ENCODE data around the gene MAN1C1. TPM values are rescaled to one million over a fixed set of nuclear protein-coding genes. Genes with fewer than 3 reads are reported as not detected.

MAN1C1 gene
- total RNA-seq, 1 donor from 2014 or later = 6.3 TPM

- Histone ChIP-seq H3K36me3 (ENCODE audit: control insufficient read depth in 3 of 3, insufficient read depth in 3 of 3, low read length in 3 of 3) (no peaks in the 10 kb centered on the region), H3K4me3 (ENCODE audit: low read length in 3 of 3) (no peak overlapping the region), H3K27me3 (ENCODE audit: control insufficient read depth in 3 of 3, insufficient read depth in 3 of 3, low read length in 3 of 3) (no peaks in the 10 kb centered on the region), H3K27ac (ENCODE audit: low read depth, low read length) (peak overlapping the region; percentile 98), H3K4me1 (ENCODE audit: control insufficient read depth in 3 of 3, insufficient read depth in 3 of 3, low read length in 3 of 3) (peaks cover 33 to 42% (median 34%) of the 10 kb centered on the region in 3 donors), H3K9ac (ENCODE audit: low read depth in 1 of 3, low read length in 3 of 3) (peak overlapping the region in 1 of 3 donors; percentile 85), H3K9me3 (ENCODE audit: control insufficient read depth in 3 of 3, low read length in 3 of 3) (no peaks in the 10 kb centered on the region)
These were observed 125.7 kb downstream of the MAN1C1 start for GRCh38 chr1:25742316-25742715.

- peaks cover 33 to 39% (median 34%) of the 10 kb centered on the region in 3 donors for H3K4me1 ChIP-seq (ENCODE audit: control insufficient read depth in 3 of 3, insufficient read depth in 3 of 3, low read length in 3 of 3)
- H3K36me3 ChIP-seq (ENCODE audit: control insufficient read depth in 3 of 3, insufficient read depth in 3 of 3, low read length in 3 of 3) = no peaks in the 10 kb centered on the region
- no peaks in the 10 kb centered on the region for H3K27me3 ChIP-seq (ENCODE audit: control insufficient read depth in 3 of 3, insufficient read depth in 3 of 3, low read length in 3 of 3)
- peak overlapping the region; percentile 17 to 64 (median 49) for H3K4me3 ChIP-seq (ENCODE audit: low read length in 3 of 3)
- peak overlapping the region; percentile 60 to 85 (median 78) for H3K9ac ChIP-seq (ENCODE audit: low read depth in 1 of 3, low read length in 3 of 3)
- H3K9me3 ChIP-seq (ENCODE audit: control insufficient read depth in 3 of 3, low read length in 3 of 3) = no peaks in the 10 kb centered on the region
- H3K27ac ChIP-seq (ENCODE audit: low read depth, low read length) = peak overlapping the region; percentile 98
These were observed 126.9 kb downstream of the MAN1C1 start for GRCh38 chr1:25743164-25744139.

GRCh38 chr1:25744140-25744581 is 127.6 kb downstream of the MAN1C1 start:
- peak overlapping the region; percentile 98 for H3K27ac ChIP-seq (ENCODE audit: low read depth, low read length)
- peaks cover 33 to 39% (median 34%) of the 10 kb centered on the region in 3 donors for H3K4me1 ChIP-seq (ENCODE audit: control insufficient read depth in 3 of 3, insufficient read depth in 3 of 3, low read length in 3 of 3)
- no peaks in the 10 kb centered on the region for H3K9me3 ChIP-seq (ENCODE audit: control insufficient read depth in 3 of 3, low read length in 3 of 3)
- no peaks in the 10 kb centered on the region for H3K27me3 ChIP-seq (ENCODE audit: control insufficient read depth in 3 of 3, insufficient read depth in 3 of 3, low read length in 3 of 3)
- H3K36me3 ChIP-seq (ENCODE audit: control insufficient read depth in 3 of 3, insufficient read depth in 3 of 3, low read length in 3 of 3) = no peaks in the 10 kb centered on the region
- H3K9ac ChIP-seq (ENCODE audit: low read depth in 1 of 3, low read length in 3 of 3) = peak overlapping the region; percentile 60 to 85 (median 78)
- H3K4me3 ChIP-seq (ENCODE audit: low read length in 3 of 3) = peak overlapping the region; percentile 17 to 60 (median 49)

GRCh38 chr1:25744636-25745425 is 128.2 kb downstream of the MAN1C1 start:
- Histone ChIP-seq H3K27ac (ENCODE audit: low read depth, low read length) (peak overlapping the region; percentile 98), H3K27me3 (ENCODE audit: control insufficient read depth in 3 of 3, insufficient read depth in 3 of 3, low read length in 3 of 3) (no peaks in the 10 kb centered on the region), H3K9ac (ENCODE audit: low read depth in 1 of 3, low read length in 3 of 3) (peak overlapping the region in 2 of 3 donors; percentile 60 to 85), H3K4me1 (ENCODE audit: control insufficient read depth in 3 of 3, insufficient read depth in 3 of 3, low read length in 3 of 3) (peaks cover 33 to 39% (median 34%) of the 10 kb centered on the region in 3 donors), H3K9me3 (ENCODE audit: control insufficient read depth in 3 of 3, low read length in 3 of 3) (no peaks in the 10 kb centered on the region), H3K36me3 (ENCODE audit: control insufficient read depth in 3 of 3, insufficient read depth in 3 of 3, low read length in 3 of 3) (peaks cover 0 to 4% (median 0%) of the 10 kb centered on the region in 3 donors), H3K4me3 (ENCODE audit: low read length in 3 of 3) (no peak overlapping the region)

- Histone ChIP-seq H3K9me3 (ENCODE audit: control insufficient read depth in 3 of 3, low read length in 3 of 3) (no peaks in the 10 kb centered on the region), H3K9ac (ENCODE audit: low read depth in 1 of 3, low read length in 3 of 3) (no peak overlapping the region), H3K27ac (ENCODE audit: low read depth, low read length) (no peak overlapping the region), H3K27me3 (ENCODE audit: control insufficient read depth in 3 of 3, insufficient read depth in 3 of 3, low read length in 3 of 3) (no peaks in the 10 kb centered on the region), H3K36me3 (ENCODE audit: control insufficient read depth in 3 of 3, insufficient read depth in 3 of 3, low read length in 3 of 3) (peaks cover under 1 to 5% (median 2%) of the 10 kb centered on the region in 3 donors), H3K4me1 (ENCODE audit: control insufficient read depth in 3 of 3, insufficient read depth in 3 of 3, low read length in 3 of 3) (peaks cover 33 to 39% (median 34%) of the 10 kb centered on the region in 3 donors), H3K4me3 (ENCODE audit: low read length in 3 of 3) (no peak overlapping the region)
These were observed 129.9 kb downstream of the MAN1C1 start for GRCh38 chr1:25746299-25747045.

- no peaks in the 10 kb centered on the region for H3K27me3 ChIP-seq (ENCODE audit: control insufficient read depth in 3 of 3, insufficient read depth in 3 of 3, low read length in 3 of 3)
- H3K9ac ChIP-seq (ENCODE audit: low read depth in 1 of 3, low read length in 3 of 3) = no peak overlapping the region
- H3K4me1 ChIP-seq (ENCODE audit: control insufficient read depth in 3 of 3, insufficient read depth in 3 of 3, low read length in 3 of 3) = peaks cover 29 to 34% (median 32%) of the 10 kb centered on the region in 3 donors
- no peaks in the 10 kb centered on the region for H3K9me3 ChIP-seq (ENCODE audit: control insufficient read depth in 3 of 3, low read length in 3 of 3)
- H3K27ac ChIP-seq (ENCODE audit: low read depth, low read length) = no peak overlapping the region
- H3K36me3 ChIP-seq (ENCODE audit: control insufficient read depth in 3 of 3, insufficient read depth in 3 of 3, low read length in 3 of 3) = peaks cover 3 to 6% (median 5%) of the 10 kb centered on the region in 3 donors
- H3K4me3 ChIP-seq (ENCODE audit: low read length in 3 of 3) = no peak overlapping the region
These were observed 130.6 kb downstream of the MAN1C1 start for GRCh38 chr1:25747046-25747719.

GRCh38 chr1:25748531-25749205 is 132.1 kb downstream of the MAN1C1 start:
- Histone ChIP-seq H3K4me3 (ENCODE audit: low read length in 3 of 3) (no peak overlapping the region), H3K36me3 (ENCODE audit: control insufficient read depth in 3 of 3, insufficient read depth in 3 of 3, low read length in 3 of 3) (peaks cover 3 to 10% (median 8%) of the 10 kb centered on the region in 3 donors), H3K9me3 (ENCODE audit: control insufficient read depth in 3 of 3, low read length in 3 of 3) (no peaks in the 10 kb centered on the region), H3K9ac (ENCODE audit: low read depth in 1 of 3, low read length in 3 of 3) (no peak overlapping the region), H3K4me1 (ENCODE audit: control insufficient read depth in 3 of 3, insufficient read depth in 3 of 3, low read length in 3 of 3) (peaks cover 14 to 19% (median 17%) of the 10 kb centered on the region in 3 donors), H3K27me3 (ENCODE audit: control insufficient read depth in 3 of 3, insufficient read depth in 3 of 3, low read length in 3 of 3) (no peaks in the 10 kb centered on the region), H3K27ac (ENCODE audit: low read depth, low read length) (no peak overlapping the region)

GRCh38 chr1:25750923-25751605 is 134.5 kb downstream of the MAN1C1 start:
- H3K4me1 ChIP-seq (ENCODE audit: control insufficient read depth in 3 of 3, insufficient read depth in 3 of 3, low read length in 3 of 3) = peaks cover 0 to 16% (median 10%) of the 10 kb centered on the region in 3 donors
- no peak overlapping the region for H3K4me3 ChIP-seq (ENCODE audit: low read length in 3 of 3)
- H3K36me3 ChIP-seq (ENCODE audit: control insufficient read depth in 3 of 3, insufficient read depth in 3 of 3, low read length in 3 of 3) = peaks cover 3 to 24% (median 10%) of the 10 kb centered on the region in 3 donors
- H3K9ac ChIP-seq (ENCODE audit: low read depth in 1 of 3, low read length in 3 of 3) = no peak overlapping the region
- H3K9me3 ChIP-seq (ENCODE audit: control insufficient read depth in 3 of 3, low read length in 3 of 3) = no peaks in the 10 kb centered on the region
- H3K27me3 ChIP-seq (ENCODE audit: control insufficient read depth in 3 of 3, insufficient read depth in 3 of 3, low read length in 3 of 3) = no peaks in the 10 kb centered on the region
- no peak overlapping the region for H3K27ac ChIP-seq (ENCODE audit: low read depth, low read length)
